Spleen (tissue), 7 donors: ENCODE results near the gene TUT1.

Source experiments
- POLR2A ChIP-seq, 3 donors: fragments of 450-650 bp; IDR thresholded peaks; one replicate each; pipeline ENCODE4 v1.5.1; 2017; ENCODE audit warnings: antibody characterized with exemption in 3 of 3, mild to moderate bottlenecking in 1 of 3
- POLR2AphosphoS5 ChIP-seq, 3 donors: sonication (generic); formaldehyde crosslinking; IDR thresholded peaks; one replicate each; pipeline ENCODE4 v1.5.1; 2017; ENCODE audit warnings: antibody characterized with exemption in 3 of 3
- TF ChIP-seq, protein P1 (sequence below), 11 experiments: fragments of 200-600 bp in 7 of 11; fragments of 450-650 bp in 4 of 11; sonication (generic) in 4 of 11; IDR thresholded peaks in 8 of 11; conservative IDR thresholded peaks in 3 of 11; 1 replicate in 7 of 11; 2 replicates in 4 of 11; pipeline versions ENCODE4 v1.4.0 to v1.8.0; 2016 to 2021; ENCODE audit warnings: antibody characterized with exemption in 11 of 11, inconsistent platforms in 4 of 11, mild to moderate bottlenecking in 1 of 11
- donor health status: DM: no; HTN: no; CAD: no; lungs with moderate emphysema.
- donor health status: DM: no; HTN: no; CAD: no.
- donor health status: DM: no; HTN: no; CAD: no.

DNA sequence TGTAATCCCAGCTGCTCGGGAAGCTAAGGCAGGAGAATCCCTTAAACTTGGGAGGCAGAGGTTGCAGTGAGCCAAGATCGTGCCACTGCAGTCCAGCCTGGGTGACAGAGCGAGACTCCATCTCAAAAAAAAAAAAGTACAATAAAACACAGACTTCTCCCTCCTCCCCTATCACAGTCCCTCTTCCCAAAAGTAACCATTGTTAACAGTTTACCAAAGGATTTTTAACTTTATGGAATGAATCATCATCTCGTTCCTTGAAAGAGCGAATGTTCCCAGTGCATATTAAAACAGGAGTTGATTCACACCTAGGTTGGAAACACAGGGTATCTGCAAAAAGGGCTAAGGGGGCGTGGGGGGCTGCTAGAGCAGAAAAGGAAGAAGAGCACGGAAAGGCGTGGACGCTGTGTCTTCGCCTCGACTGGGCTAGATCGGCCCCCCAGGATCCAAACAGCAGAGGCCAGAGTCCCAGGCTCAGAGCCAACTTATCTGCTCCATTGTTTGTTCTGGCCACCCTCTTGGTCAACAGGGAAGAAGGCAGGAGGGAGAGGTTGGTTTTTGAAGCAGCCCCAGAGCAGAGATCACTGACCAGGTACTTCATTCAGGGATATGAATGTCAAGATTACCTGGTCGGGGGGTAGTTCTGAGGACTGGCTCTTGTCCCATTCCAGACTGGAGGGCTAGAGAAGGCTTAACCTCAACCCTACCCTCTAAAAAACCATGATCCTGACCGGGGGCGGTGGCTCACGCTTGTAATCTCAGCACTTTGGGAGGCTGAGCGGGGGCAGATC lies 42.6 kb downstream of the TUT1 start:
- TF ChIP-seq, protein P1, sequence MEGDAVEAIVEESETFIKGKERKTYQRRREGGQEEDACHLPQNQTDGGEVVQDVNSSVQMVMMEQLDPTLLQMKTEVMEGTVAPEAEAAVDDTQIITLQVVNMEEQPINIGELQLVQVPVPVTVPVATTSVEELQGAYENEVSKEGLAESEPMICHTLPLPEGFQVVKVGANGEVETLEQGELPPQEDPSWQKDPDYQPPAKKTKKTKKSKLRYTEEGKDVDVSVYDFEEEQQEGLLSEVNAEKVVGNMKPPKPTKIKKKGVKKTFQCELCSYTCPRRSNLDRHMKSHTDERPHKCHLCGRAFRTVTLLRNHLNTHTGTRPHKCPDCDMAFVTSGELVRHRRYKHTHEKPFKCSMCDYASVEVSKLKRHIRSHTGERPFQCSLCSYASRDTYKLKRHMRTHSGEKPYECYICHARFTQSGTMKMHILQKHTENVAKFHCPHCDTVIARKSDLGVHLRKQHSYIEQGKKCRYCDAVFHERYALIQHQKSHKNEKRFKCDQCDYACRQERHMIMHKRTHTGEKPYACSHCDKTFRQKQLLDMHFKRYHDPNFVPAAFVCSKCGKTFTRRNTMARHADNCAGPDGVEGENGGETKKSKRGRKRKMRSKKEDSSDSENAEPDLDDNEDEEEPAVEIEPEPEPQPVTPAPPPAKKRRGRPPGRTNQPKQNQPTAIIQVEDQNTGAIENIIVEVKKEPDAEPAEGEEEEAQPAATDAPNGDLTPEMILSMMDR (IDR thresholded peaks at IDR 0.05 in 8 of 11, conservative IDR thresholded peaks at IDR 0.05 in 3 of 11) = no peak
- TF ChIP-seq POLR2A (IDR thresholded peaks at IDR 0.05) (no peak), POLR2AphosphoS5 (IDR thresholded peaks at IDR 0.05) (no peak)
